Left kidney (tissue), 2 donors: ENCODE measurements around the gene LRRC2. TPM values are rescaled to one million over a fixed set of nuclear protein-coding genes. Genes with fewer than 3 reads are reported as not detected.
"Not testable (repeated sequence)": the region's sequence is repeated elsewhere in the genome, so short reads cannot be mapped to it uniquely, and the experiment has no call there.

Experiments used
- DNase-seq: peaks from one replicate; pipeline ENCODE4 v3.0.0-alpha.2; 2013
- polyA plus RNA-seq: library from polyadenylated mRNA; unstranded; fragments of 120-200 nt; gene quantifications from one replicate; pipeline ENCODE4 v1.2.1, GENCODE V29; 2013; ENCODE audit not compliant: insufficient read length

The LRRC2 gene
- polyA plus RNA-seq, 1 donor = 1.8 TPM

DNA sequence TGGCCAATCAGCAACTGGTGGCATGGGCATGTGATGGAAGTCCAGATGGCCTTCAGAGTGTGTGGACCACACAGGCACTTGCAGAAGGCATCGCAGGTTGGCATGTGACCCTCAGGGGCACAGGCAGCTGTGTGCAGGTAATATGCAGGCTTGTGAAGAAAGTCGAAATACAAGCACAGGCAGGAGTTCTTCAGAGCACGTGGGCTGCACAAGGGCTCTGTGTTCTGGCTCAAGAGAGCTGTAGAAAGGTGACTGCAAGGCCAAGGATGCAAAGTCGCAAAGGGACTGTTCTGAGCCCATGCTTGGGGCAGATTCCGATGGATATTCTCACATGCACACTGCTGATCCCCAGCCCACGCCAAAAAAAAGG lies 8.3 kb downstream of the LRRC2 start:
- no peak for DNase-seq

- no peak for DNase-seq
Observed at GRCh38 chr3:46553154-46553553, 12.9 kb downstream of the LRRC2 start.

GRCh38 chr3:46552538-46552937 lies 13.6 kb downstream of the LRRC2 start:
- no peak for DNase-seq

DNA sequence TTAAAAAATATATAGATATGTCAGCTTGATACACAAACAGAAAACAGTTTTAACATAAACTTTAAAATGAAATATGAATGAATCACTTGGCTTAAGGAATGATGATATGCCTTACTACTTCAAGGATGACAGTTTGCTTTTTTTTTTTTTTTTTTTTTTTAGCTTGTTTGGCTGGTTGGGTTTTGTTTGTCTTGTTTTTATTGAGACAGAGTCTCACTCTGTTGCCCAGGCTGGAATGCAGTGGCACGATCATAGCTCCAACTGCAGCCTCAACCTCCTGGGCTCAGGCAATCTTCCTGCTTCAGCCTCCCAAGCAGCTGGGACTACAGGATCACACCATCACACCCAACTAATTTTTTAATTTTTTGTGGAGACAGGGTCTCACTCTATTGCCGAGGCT lies 14.5 kb downstream of the LRRC2 start:
- no peak for DNase-seq

DNA sequence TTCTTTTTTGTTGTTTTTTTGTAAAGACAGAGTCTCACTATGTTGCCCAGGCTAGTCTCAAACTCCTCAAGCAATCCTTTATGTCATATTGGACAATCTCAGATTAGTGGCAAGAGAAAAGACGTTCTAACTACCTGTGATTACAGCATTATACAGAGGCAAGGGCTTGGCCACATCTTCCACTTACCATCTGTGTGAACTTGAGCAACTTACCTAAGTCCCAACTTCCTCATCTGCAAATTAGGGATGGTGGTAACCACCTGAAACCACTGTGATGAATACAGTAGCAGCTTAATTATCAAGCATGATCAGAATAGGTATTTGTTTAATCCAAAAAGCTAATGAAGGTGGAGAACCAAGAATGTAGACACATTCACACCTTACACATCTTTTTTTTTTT lies 16.1 kb downstream of the LRRC2 start:
- DNase-seq = no peak

DNA sequence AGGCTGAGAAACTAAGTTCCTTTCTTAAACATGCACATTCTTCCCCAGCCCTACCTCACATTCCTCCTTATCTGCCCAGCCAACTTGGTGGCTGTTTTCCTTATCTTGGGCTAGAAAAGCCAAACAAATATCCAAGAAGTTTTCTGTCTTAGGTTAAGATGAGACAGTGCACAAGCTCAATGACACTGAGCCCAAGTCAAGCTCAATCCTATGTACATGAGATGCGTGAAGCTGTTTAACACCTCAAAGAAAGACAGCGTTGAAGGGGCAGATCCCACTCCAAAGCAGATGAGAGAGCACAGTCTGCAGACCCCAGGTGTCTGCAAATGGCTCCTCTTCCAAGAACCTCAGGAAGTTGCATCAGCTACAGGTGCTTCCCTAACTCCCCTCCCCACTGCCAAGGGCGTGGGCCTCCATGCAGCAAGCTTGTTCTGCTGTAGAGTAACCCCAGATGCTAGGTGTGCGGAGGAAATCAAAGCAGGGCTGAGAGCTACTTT lies 16.6 kb downstream of the LRRC2 start:
- DNase-seq = no peak

DNA sequence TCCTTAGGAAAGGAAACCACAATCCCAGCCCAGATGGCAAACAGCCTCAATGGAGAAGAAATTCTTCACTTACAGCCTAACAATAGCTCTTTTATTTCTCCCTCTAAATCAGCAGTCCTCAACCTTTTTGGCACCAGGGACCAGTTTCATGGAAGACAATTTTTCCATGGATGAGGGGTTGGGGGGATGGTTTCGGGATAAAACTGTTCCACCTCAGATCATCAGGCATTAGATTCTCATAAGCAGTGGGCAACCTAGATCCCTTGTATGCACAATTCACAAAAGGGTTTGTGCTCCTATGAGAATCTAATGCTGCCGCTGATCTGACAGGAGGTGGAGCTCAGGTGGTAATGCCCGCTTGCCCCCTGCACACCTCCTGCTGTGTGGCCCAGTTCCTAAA lies 17.5 kb downstream of the LRRC2 start:
- DNase-seq = not testable (repeated sequence)

GRCh38 chr3:46546896-46547440 lies 19.1 kb downstream of the LRRC2 start:
- no peak for DNase-seq

- no peak for DNase-seq
Observed at GRCh38 chr3:46545818-46546630, 20.1 kb downstream of the LRRC2 start.

DNA sequence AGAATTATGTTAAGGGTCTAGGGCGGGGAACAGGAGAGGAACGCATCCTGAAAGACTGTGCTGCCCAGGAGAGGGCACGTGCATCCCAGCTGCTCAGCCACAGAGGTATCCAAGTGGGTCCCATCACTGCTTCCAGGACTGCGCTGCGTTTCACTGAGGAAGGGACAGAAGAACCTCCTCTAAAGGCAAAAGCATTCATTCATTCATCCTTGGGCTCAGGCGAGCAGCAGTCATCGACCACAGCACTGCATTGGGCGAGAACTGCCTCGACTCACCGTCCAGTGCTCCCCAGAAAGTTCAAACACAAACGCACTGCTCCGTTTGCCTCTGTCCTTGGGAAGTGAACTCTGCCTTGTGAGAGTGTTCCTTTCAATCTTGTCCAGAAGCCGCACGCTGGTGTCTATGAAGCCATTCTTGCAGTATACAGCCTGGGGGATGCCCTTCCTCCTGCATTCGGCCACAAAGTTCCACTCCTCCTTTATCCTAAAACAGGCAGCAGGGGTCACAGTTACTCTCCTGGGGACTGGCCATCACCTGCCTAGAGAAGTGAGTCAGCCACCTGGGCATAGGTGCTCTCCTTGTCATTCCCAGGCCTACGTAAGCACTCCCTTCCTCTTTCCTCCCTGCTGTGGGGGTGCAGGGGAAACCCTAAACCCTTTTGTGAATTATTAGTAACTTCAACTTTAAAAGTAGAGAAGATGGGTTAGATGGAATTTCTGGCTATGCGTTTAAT lies 21.2 kb downstream of the LRRC2 start:
- no peak for DNase-seq

- DNase-seq = no peak
Observed at GRCh38 chr3:46542801-46543201, 23.3 kb downstream of the LRRC2 start.

DNA sequence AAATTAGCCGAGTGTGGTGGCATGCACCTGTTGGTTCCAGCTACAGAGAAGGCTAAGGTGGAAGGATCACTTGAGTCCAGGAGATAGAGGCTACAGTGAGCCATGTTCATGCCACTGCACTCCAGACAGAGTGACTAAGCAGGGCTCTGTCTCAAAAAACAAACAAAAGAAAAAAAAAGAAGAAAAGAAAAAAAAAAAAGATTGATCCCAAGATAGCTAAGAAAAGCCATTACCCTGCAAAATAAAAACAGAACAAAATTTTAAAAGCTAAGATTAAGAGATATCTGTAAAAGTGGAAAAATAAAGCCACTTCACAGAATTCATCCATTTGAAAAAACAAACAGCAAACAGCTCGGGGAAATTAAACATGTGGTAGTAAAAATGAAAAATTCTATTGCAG lies 23.8 kb downstream of the LRRC2 start:
- DNase-seq = no peak

- DNase-seq = no peak
Observed at GRCh38 chr3:46541835-46542234, 24.3 kb downstream of the LRRC2 start.

- DNase-seq = no peak
Observed at GRCh38 chr3:46540550-46540949, 25.6 kb downstream of the LRRC2 start.

GRCh38 chr3:46539443-46540005 lies 26.6 kb downstream of the LRRC2 start:
- DNase-seq = no peak

DNA sequence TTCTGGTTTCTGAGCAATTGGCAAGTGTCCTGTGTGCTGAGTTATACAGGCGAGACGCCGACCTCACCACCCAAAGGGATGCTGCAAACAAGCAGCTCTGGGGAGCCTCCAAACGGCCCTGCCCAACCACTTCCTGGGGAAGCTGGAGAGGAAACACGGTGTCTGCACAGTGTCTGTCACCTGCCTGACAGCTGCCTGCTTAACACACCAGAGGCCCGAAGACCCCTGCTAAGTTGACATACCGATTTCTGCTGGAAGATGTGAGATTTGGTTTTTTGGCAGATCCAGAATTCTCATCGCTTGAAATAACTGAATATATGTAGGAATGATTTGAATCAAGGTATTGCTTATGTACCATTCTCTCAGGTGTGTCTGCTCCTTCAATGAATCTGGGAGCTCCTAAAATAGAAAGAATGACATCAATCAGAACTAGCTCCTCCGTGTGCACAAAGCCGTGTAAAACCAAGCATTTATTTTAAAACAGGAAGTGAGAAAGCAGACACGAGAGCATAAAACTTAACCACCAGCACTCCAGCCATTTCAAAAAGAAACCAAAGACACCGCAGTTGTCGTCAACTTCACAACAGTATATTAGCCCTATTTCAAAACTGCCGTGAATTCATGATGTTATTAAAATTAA lies 27.2 kb downstream of the LRRC2 start:
- no peak for DNase-seq

GRCh38 chr3:46538425-46538802 lies 27.7 kb downstream of the LRRC2 start:
- not testable (repeated sequence) for DNase-seq

- no peak for DNase-seq
Observed at GRCh38 chr3:46537779-46538178, 28.3 kb downstream of the LRRC2 start.

DNA sequence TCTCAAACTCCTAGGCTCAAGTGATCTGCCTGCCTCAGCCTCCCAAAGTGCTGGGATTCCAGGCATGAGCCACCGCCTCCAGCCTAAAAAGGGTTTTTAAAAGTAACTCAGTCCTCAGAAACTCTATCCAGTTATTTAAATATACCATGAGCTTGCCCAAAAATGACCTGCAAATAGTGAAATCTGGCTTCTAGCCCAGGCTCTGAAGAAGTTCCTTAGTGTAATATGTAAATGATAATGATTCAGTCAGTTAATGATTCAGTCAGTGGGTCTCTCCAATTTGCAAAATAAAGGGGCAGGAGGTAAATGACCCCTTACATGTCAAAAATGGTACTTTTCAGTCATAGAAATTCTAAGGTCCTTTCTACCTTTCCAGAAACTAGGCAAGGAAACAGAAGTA lies 28.8 kb downstream of the LRRC2 start:
- no peak for DNase-seq

GRCh38 chr3:46536758-46537157 lies 29.3 kb downstream of the LRRC2 start:
- DNase-seq = no peak

DNA sequence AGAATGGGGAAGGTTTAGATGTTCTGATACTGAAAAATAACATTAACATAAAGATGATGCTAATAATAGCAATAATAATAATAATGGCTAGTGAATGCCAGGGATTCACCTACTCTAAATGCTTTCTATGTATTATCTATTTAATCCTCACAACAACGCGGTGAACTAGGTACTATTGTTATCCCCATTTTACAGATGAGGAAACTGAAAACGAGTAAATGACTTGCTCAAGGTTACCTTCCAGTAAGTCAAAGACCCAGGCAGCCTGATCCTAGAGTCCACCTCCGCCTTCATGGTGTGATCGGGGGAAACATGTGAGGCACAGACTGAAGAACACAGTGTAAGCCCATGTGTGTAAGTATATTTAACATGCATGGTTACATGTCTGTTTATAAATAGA lies 30.4 kb downstream of the LRRC2 start:
- DNase-seq = no peak

GRCh38 chr3:46533091-46533490 lies 33.0 kb downstream of the LRRC2 start:
- DNase-seq = no peak
